Calu3 (cell line): Measurements from ENCODE around the gene RDH13. TPM values are rescaled to one million over a fixed set of nuclear protein-coding genes. Genes with fewer than 3 reads are reported as not detected.
"Not testable (repeated sequence)": the region's sequence is repeated elsewhere in the genome, so short reads cannot be mapped to it uniquely, and the experiment has no call there.

Experiments used
- BruUV-seq: library from RNA; stranded (reverse); fragments of 400-500 nt; replicated peaks from 2 replicates; lab custom pipeline; 2021; lab: Mats Ljungman, UMichigan
- CTCF ChIA-PET: fragments of 300-600 bp; sonication (Branson Sonifier 250); formaldehyde crosslinking; loops from one replicate; lab custom pipeline; 2022; ENCODE audit warnings: antibody characterized with exemption; lab: Charles Lee
- DNase-seq: peaks from one replicate; pipeline ENCODE4 v3.0.0; 2022
- H3K27ac Mint-ChIP-seq: one replicate; pipeline ENCODE4 v1.8.0; 2022; ENCODE audit warnings: mixed read lengths; ENCODE audit not compliant: unreplicated experiment
- H3K27me3 Mint-ChIP-seq: one replicate; pipeline ENCODE4 v1.8.0; 2022; ENCODE audit warnings: mixed read lengths; ENCODE audit not compliant: unreplicated experiment
- H3K36me3 Mint-ChIP-seq: one replicate; pipeline ENCODE4 v1.8.0; 2022; ENCODE audit warnings: mild to moderate bottlenecking, moderate library complexity, mixed read lengths; ENCODE audit not compliant: insufficient read depth, unreplicated experiment
- H3K4me1 Mint-ChIP-seq: one replicate; pipeline ENCODE4 v1.8.0; 2022; ENCODE audit warnings: mild to moderate bottlenecking, low read depth, mixed read lengths; ENCODE audit not compliant: unreplicated experiment
- H3K4me3 Mint-ChIP-seq: one replicate; pipeline ENCODE4 v1.8.0; 2022; ENCODE audit warnings: mild to moderate bottlenecking, low read depth, moderate library complexity, mixed read lengths; ENCODE audit not compliant: unreplicated experiment
- H3K9me3 Mint-ChIP-seq: one replicate; pipeline ENCODE4 v1.8.0; 2022; ENCODE audit warnings: low read depth, mixed read lengths; ENCODE audit not compliant: unreplicated experiment
- intact Hi-C: fragments of 100-400 bp; cut with micrococcal nuclease; formaldehyde crosslinking; loops from one replicate; pipeline ENCODE4 v1.10.0; 2022; ENCODE audit not compliant: unreplicated experiment
- total RNA-seq: library from RNA; stranded (reverse); gene quantifications from 2 replicates; pipeline ENCODE4 v1.2.3, GENCODE V29; 2022
- TF ChIP-seq, protein P1 (sequence below): fragments of 200-600 bp; IDR thresholded peaks from one replicate; pipeline ENCODE4 v1.8.0; 2022; ENCODE audit warnings: antibody characterized with exemption; ENCODE audit not compliant: unreplicated experiment

RDH13 gene
- total RNA-seq, 1 experiment from 2014 or later = 50.1 TPM

DNA sequence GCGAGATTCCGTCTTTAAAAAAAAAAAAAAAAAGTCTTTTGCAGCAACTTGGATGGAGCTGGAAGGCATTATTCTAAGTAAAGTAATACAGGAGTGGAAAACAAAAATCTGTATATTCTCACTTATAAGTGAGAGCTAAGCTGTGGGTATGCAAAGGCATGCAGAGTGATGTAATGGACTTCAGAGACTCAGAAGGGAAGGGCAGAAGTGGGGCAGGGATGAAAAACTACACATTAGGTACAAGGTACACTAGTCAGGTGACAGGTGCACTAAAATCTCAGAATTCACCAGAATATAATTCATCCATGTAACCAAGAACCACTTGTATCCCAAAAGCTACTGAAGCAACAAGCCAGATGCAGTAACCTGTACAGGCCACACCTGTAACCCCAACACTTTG lies 26.9 kb downstream of the RDH13 start:
- intact Hi-C loops = no loop called here
- H3K27ac Mint-ChIP-seq = no peak overlapping the region

DNA sequence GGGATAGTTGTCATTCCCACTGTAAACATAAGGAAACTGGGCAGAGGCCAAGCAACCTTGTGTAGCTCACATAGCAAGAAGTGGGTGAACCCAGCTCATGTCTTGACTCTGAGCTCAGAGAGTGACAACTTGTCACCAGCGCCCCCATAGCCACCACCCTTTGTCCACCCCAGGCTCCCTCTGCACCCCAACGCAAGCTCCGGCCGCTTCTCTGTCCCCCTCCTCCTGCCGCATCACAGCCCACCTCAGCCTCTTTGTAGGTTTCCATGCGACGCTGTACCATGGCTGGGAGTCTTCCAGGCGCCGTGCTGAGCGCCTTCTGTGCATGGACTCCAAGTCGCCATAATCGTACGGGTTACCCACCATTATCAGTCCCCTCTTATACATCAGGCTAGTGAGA lies 28.2 kb downstream of the RDH13 start:
- Mint-ChIP-seq H3K27me3 (no peaks in the 10 kb centered on the region), H3K4me1 (no peaks in the 10 kb centered on the region), H3K9me3 (no peaks in the 10 kb centered on the region), H3K36me3 (peaks cover 26% of the 10 kb centered on the region), H3K27ac (no peak overlapping the region), H3K4me3 (no peak overlapping the region)
- DNase-seq = no peak
- BruUV-seq = no TSS peak
- TF ChIP-seq, protein P1, sequence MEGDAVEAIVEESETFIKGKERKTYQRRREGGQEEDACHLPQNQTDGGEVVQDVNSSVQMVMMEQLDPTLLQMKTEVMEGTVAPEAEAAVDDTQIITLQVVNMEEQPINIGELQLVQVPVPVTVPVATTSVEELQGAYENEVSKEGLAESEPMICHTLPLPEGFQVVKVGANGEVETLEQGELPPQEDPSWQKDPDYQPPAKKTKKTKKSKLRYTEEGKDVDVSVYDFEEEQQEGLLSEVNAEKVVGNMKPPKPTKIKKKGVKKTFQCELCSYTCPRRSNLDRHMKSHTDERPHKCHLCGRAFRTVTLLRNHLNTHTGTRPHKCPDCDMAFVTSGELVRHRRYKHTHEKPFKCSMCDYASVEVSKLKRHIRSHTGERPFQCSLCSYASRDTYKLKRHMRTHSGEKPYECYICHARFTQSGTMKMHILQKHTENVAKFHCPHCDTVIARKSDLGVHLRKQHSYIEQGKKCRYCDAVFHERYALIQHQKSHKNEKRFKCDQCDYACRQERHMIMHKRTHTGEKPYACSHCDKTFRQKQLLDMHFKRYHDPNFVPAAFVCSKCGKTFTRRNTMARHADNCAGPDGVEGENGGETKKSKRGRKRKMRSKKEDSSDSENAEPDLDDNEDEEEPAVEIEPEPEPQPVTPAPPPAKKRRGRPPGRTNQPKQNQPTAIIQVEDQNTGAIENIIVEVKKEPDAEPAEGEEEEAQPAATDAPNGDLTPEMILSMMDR = no peak
- CTCF ChIA-PET = interaction anchor here (0.6 kb wide), 1 partner anchor 450 kb away, joined by 3 read pairs; no protein-coding TSS in a partner anchor
- intact Hi-C loops = no loop called here

More for the DNA sequence above, 26.9 kb downstream of the RDH13 start:
- CTCF ChIA-PET = interaction anchor here (0.6 to 0.7 kb wide), 2 partner anchors 18 to 444 kb away, joined by 3 to 4 read pairs; no protein-coding TSS in a partner anchor
- no TSS peak for BruUV-seq
- no peak for DNase-seq
- Mint-ChIP-seq H3K4me1 (no peaks in the 10 kb centered on the region), H3K27me3 (no peaks in the 10 kb centered on the region), H3K9me3 (no peaks in the 10 kb centered on the region), H3K36me3 (peaks cover 36% of the 10 kb centered on the region), H3K4me3 (no peak overlapping the region)
- TF ChIP-seq, protein P1 = no peak

DNA sequence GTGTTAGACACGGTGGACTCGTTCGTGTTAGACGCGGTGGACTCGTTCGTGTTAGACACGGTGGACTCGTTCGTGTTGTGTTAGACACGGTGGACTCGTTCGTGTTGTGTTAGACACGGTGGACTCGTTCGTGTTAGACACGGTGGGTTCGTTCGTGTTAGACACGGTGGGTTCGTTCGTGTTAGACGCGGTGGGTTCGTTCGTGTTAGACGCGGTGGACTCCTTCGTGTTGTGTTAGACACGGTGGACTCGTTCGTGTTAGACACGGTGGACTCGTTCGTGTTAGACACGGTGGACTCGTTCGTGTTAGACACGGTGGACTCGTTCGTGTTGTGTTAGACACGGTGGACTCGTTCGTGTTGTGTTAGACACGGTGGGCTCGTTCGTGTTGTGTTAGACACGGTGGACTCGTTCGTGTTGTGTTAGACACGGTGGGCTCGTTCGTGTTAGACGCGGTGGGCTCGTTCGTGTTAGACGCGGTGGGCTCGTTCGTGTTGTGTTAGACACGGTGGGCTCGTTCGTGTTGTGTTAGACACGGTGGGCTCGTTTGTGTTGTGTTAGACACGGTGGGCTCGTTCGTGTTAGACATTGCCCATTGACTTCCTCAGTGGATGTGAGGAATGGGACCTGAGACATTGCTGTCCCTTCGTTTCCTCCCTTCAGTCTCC lies 29.8 kb downstream of the RDH13 start:
- DNase-seq, intact Hi-C loops, H3K27me3 Mint-ChIP-seq, BruUV-seq, H3K9me3 Mint-ChIP-seq, H3K4me1 Mint-ChIP-seq, H3K4me3 Mint-ChIP-seq, H3K27ac Mint-ChIP-seq, CTCF ChIA-PET: not testable (repeated sequence)
- peaks cover 17% of the 10 kb centered on the region for H3K36me3 Mint-ChIP-seq

DNA sequence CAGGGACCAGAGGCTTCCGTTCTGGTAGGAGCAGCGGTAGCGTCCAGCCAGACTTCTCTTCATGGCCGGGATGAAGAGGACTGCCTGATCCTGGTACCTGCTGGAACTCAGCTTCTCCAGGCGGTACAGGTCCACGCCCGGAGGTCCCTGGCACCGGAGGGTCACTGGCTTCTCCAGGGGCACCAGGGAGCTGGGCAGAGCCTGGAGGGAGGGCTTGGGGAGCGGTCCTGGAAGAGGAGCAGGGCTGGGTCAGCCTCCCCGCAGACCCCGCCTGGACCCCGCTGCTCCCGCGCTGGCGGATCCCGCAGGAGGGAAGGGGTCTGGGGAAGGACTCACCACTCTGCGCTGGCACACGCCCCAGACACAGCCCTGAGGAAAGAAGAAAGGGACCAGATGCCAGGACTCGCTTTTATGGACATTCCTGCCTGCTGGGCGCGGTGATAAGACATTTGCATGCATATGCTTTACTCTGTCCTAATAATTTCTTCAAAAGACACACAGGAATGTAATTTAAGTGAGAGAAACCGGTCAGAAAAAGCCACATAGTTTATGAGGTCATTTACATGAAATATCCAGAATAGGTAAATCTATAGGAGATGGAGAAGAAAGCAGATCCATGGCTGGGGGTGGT lies 30.7 kb downstream of the RDH13 start:
- no TSS peak for BruUV-seq
- no peaks in the 10 kb centered on the region for H3K27me3 Mint-ChIP-seq
- CTCF ChIA-PET = interaction anchor here (0.5 kb wide), 1 partner anchor 17 kb away, joined by 3 read pairs; no protein-coding TSS in a partner anchor

More for the DNA sequence above, 30.7 kb downstream of the RDH13 start:
- Mint-ChIP-seq H3K36me3 (peaks cover 11% of the 10 kb centered on the region), H3K4me1 (no peaks in the 10 kb centered on the region), H3K9me3 (no peaks in the 10 kb centered on the region), H3K27ac (no peak overlapping the region), H3K4me3 (no peak overlapping the region)
- TF ChIP-seq, protein P1 = no peak
- intact Hi-C loops = no loop called here
- DNase-seq = no peak
